H1 (cell line): Measurements from ENCODE around the gene DGCR6. TPM values are rescaled to one million over a fixed set of nuclear protein-coding genes. Genes with fewer than 3 reads are reported as not detected.

ENCODE experiments used
- CTCF ChIA-PET: fragments of 300-600 bp; sonication (Branson Sonifier 250); formaldehyde crosslinking; loops from one replicate; lab custom pipeline; 2021; ENCODE audit not compliant: partially characterized antibody; lab: Charles Lee
- POLR2A ChIA-PET: fragments of 300-600 bp; sonication (Branson Sonifier 250); formaldehyde crosslinking; loops from one replicate; lab custom pipeline; 2021; ENCODE audit warnings: inconsistent platforms; ENCODE audit not compliant: partially characterized antibody; lab: Charles Lee
- DNase-seq, 2 experiments: peaks; one replicate each; pipeline versions ENCODE4 v3.0.0 to v3.0.0-alpha.2; 2010 to 2022; ENCODE audit warnings: low spot score in 2 of 2, low read depth in 1 of 2, mixed read lengths in 1 of 2
- FAIRE-seq: peaks from 2 replicates; lab custom pipeline; 2011; peaks lifted over from hg19 to GRCh38; lab: Jason Lieb, UNC
- H2AFZ ChIP-seq: 2 replicates; pipeline ENCODE4 v1.8.1; 2012; ENCODE audit warnings: low read length, inconsistent platforms
- H2AK5ac ChIP-seq: 2 replicates; pipeline ENCODE4 v1.6.1; 2013; ENCODE audit warnings: low read depth, low read length
- H2BK120ac ChIP-seq: replicated peaks from 2 replicates; pipeline ENCODE3; 2013; ENCODE audit warnings: low read depth, low read length, inconsistent platforms
- H2BK12ac ChIP-seq: 2 replicates; pipeline ENCODE4 v1.6.1; 2013; ENCODE audit warnings: low read depth, low read length
- H2BK15ac ChIP-seq: 2 replicates; pipeline ENCODE4 v1.6.1; 2013; ENCODE audit warnings: low read length
- H2BK20ac ChIP-seq: 2 replicates; pipeline ENCODE4 v1.6.1; 2013; ENCODE audit warnings: low read length
- H2BK5ac ChIP-seq: 2 replicates; pipeline ENCODE4 v1.6.1; 2013; ENCODE audit warnings: low read depth, low read length
- H3K14ac ChIP-seq: 2 replicates; pipeline ENCODE4 v1.6.1; 2013; ENCODE audit warnings: inconsistent platforms; ENCODE audit not compliant: insufficient read length
- H3K18ac ChIP-seq: 2 replicates; pipeline ENCODE4 v1.6.1; 2013; ENCODE audit warnings: low read length; ENCODE audit errors: extremely low read depth
- H3K23ac ChIP-seq: 2 replicates; pipeline ENCODE4 v1.6.1; 2013; ENCODE audit warnings: inconsistent platforms; ENCODE audit not compliant: insufficient read length
- H3K23me2 ChIP-seq: 2 replicates; pipeline ENCODE4 v1.6.1; 2013; ENCODE audit warnings: low read depth, low read length
- H3K27ac ChIP-seq: 2 replicates; pipeline ENCODE4 v1.6.1; 2011; ENCODE audit warnings: low read depth, low read length, inconsistent platforms
- H3K27me3 ChIP-seq, 4 experiments: replicated peaks in 1 of 4; 1 replicate in 1 of 4; 2 replicates in 3 of 4; pipeline versions ENCODE4 v1.6.1 to v1.8.1; 2011 to 2013; ENCODE audit warnings: low read length in 3 of 4, mild to moderate bottlenecking in 3 of 4, inconsistent platforms in 2 of 4, mixed read lengths in 2 of 4, moderate library complexity in 1 of 4; ENCODE audit not compliant: control insufficient read depth in 3 of 4, insufficient read depth in 3 of 4; ENCODE audit errors: extremely low read depth in 1 of 4
- H3K36me3 ChIP-seq, 4 experiments: 2 replicates each; pipeline versions ENCODE4 v1.6.1 to v1.8.1; 2011 to 2013; ENCODE audit warnings: mild to moderate bottlenecking in 4 of 4, low read length in 3 of 4, moderate library complexity in 2 of 4, control low read depth in 1 of 4, inconsistent platforms in 1 of 4; ENCODE audit not compliant: insufficient read depth in 4 of 4, control insufficient read depth in 2 of 4
- H3K4ac ChIP-seq: replicated peaks from 2 replicates; pipeline ENCODE3; 2013; ENCODE audit warnings: low read length, low read depth, mixed read lengths, inconsistent platforms; ENCODE audit not compliant: insufficient read length
- H3K4me1 ChIP-seq, 4 experiments: replicated peaks in 1 of 4; 1 replicate in 1 of 4; 2 replicates in 3 of 4; pipeline versions ENCODE4 v1.6.1 to v1.8.1; 2011 to 2013; ENCODE audit warnings: low read length in 3 of 4, inconsistent platforms in 2 of 4, mixed read lengths in 1 of 4; ENCODE audit not compliant: insufficient read depth in 4 of 4, control insufficient read depth in 3 of 4
- H3K4me2 ChIP-seq, 2 experiments: 2 replicates each; pipeline versions ENCODE4 v1.6.1 to v1.8.1; 2011 to 2013; ENCODE audit warnings: low read depth in 2 of 2, low read length in 2 of 2, control low read depth in 1 of 2, inconsistent platforms in 1 of 2, mild to moderate bottlenecking in 1 of 2; ENCODE audit not compliant: insufficient read depth in 1 of 2
- H3K4me3 ChIP-seq, 4 experiments: fragments of 200-600, 300-600 bp in 1 of 4; sonication (generic), shearing (Covaris generic), sonication (Bioruptor Twin) in 1 of 4; 2 replicates each; pipeline versions ENCODE4 v1.5.1 to v1.8.1; 2011 to 2016; ENCODE audit warnings: low read length in 4 of 4, low read depth in 3 of 4, control low read depth in 2 of 4, inconsistent platforms in 2 of 4, mild to moderate bottlenecking in 2 of 4, mixed read lengths in 1 of 4, moderate library complexity in 1 of 4; ENCODE audit not compliant: insufficient read depth in 2 of 4; ENCODE audit errors: extremely low read depth in 1 of 4
- H3K56ac ChIP-seq: replicated peaks from 2 replicates; pipeline ENCODE3; 2013; ENCODE audit warnings: low read depth, mild to moderate bottlenecking, mixed read lengths, low read length, inconsistent platforms; ENCODE audit not compliant: insufficient read length
- H3K79me1 ChIP-seq: 2 replicates; pipeline ENCODE4 v1.6.1; 2013; ENCODE audit warnings: low read depth, low read length, control low read depth
- H3K79me2 ChIP-seq, 2 experiments: 2 replicates each; pipeline versions ENCODE4 v1.6.1 to v1.8.1; 2012 to 2013; ENCODE audit warnings: low read length in 2 of 2, mild to moderate bottlenecking in 2 of 2, inconsistent platforms in 1 of 2; ENCODE audit not compliant: insufficient read depth in 2 of 2, control insufficient read depth in 1 of 2
- H3K9ac ChIP-seq, 4 experiments: replicated peaks in 1 of 4; 1 replicate in 1 of 4; 2 replicates in 3 of 4; pipeline versions ENCODE4 v1.6.1 to v1.8.1; 2011 to 2013; ENCODE audit warnings: low read depth in 3 of 4, low read length in 3 of 4, control low read depth in 2 of 4, mild to moderate bottlenecking in 2 of 4, moderate library complexity in 2 of 4, inconsistent platforms in 1 of 4; ENCODE audit errors: extremely low read depth in 1 of 4
- H3K9me3 ChIP-seq, 2 experiments: 2 replicates each; pipeline versions ENCODE4 v1.6.1 to v1.8.1; 2012 to 2013; ENCODE audit warnings: mild to moderate bottlenecking in 2 of 2, moderate library complexity in 2 of 2, control low read depth in 1 of 2, inconsistent platforms in 1 of 2, low read depth in 1 of 2, low read length in 1 of 2, mixed read lengths in 1 of 2; ENCODE audit not compliant: insufficient read depth in 2 of 2
- H4K20me1 ChIP-seq, 2 experiments: replicated peaks in 1 of 2; 2 replicates each; pipeline versions ENCODE3 to v1.8.1; 2011 to 2013; ENCODE audit warnings: inconsistent platforms in 2 of 2, low read length in 2 of 2, mild to moderate bottlenecking in 1 of 2; ENCODE audit not compliant: insufficient read depth in 2 of 2, control insufficient read depth in 1 of 2
- H4K5ac ChIP-seq: 2 replicates; pipeline ENCODE4 v1.6.1; 2013; ENCODE audit warnings: low read length, low read depth, mixed read lengths, inconsistent platforms; ENCODE audit not compliant: insufficient read length
- H4K8ac ChIP-seq: 2 replicates; pipeline ENCODE4 v1.8.0; 2013; ENCODE audit warnings: mild to moderate bottlenecking, moderate library complexity, low read length, inconsistent platforms; ENCODE audit not compliant: insufficient read depth; ENCODE audit errors: extremely low read depth
- H4K91ac ChIP-seq: replicated peaks from 2 replicates; pipeline ENCODE3; 2013; ENCODE audit warnings: low read length, mixed read lengths, inconsistent platforms; ENCODE audit not compliant: insufficient read length
- CHD2 ChIP-seq: IDR thresholded peaks from 2 replicates; pipeline ENCODE4 v1.6.1; 2012; ENCODE audit warnings: low read length, improper control_type of control experiment
- CREB1 ChIP-seq: IDR thresholded peaks from 2 replicates; pipeline ENCODE4 v1.6.1; 2012; ENCODE audit warnings: inconsistent platforms
- E2F6 ChIP-seq: IDR thresholded peaks from 2 replicates; pipeline ENCODE4 v1.6.1; 2012; ENCODE audit warnings: inconsistent platforms
- EZH2 ChIP-seq: fragments of 200-600 bp; sonication (generic); IDR thresholded peaks from 2 replicates; pipeline ENCODE4 v1.7.1; 2012; ENCODE audit warnings: low read depth, mild to moderate bottlenecking, moderate library complexity, low read length, inconsistent platforms; ENCODE audit not compliant: severe bottlenecking
- GTF2F1 ChIP-seq: IDR thresholded peaks from 2 replicates; pipeline ENCODE4 v1.6.1; 2012; ENCODE audit warnings: low read depth, low read length, improper control_type of control experiment, borderline replicate concordance
- MAFK ChIP-seq: IDR thresholded peaks from 2 replicates; pipeline ENCODE4 v1.6.1; 2012; ENCODE audit warnings: low read depth, mild to moderate bottlenecking, improper control_type of control experiment, low read length
- NRF1 ChIP-seq: IDR thresholded peaks from 2 replicates; pipeline ENCODE4 v1.6.1; 2011; ENCODE audit warnings: mild to moderate bottlenecking, low read depth, low read length, improper control_type of control experiment
- RNF2 ChIP-seq: fragments of 200-900, 300-1000 bp; sonication (generic); IDR thresholded peaks from 2 replicates; pipeline ENCODE4 v1.7.1; 2016; ENCODE audit warnings: borderline replicate concordance, low read depth, mild to moderate bottlenecking, antibody characterized with exemption, low read length; ENCODE audit not compliant: poor library complexity, severe bottlenecking; ENCODE audit errors: missing control alignments
- SIX5 ChIP-seq: IDR thresholded peaks from 2 replicates; pipeline ENCODE4 v1.6.1; 2011; ENCODE audit warnings: mild to moderate bottlenecking, low read depth, low read length
- YY1 ChIP-seq: IDR thresholded peaks from 2 replicates; pipeline ENCODE4 v1.6.1; 2011; ENCODE audit warnings: low read depth, mild to moderate bottlenecking, low read length
- WGBS, 2 experiments: shearing (Covaris generic) in 1 of 2; methylation state at CpG; one replicate each; pipeline versions ENCODE4 v1.1.6 to v1.1.7; 2013 to 2015; ENCODE audit warnings: low lambda C conversion rate in 2 of 2, mixed read lengths in 2 of 2, inconsistent platforms in 1 of 2, low coverage in 1 of 2, missing lambda C conversion rate in 1 of 2; ENCODE audit not compliant: insufficient replicate concordance in 2 of 2, insufficient coverage in 1 of 2, insufficient read length in 1 of 2; ENCODE audit errors: extremely low coverage in 1 of 2, missing lambda C conversion rate in 1 of 2; 5-methylcytosine and 5-hydroxymethylcytosine counted together
- polyA plus RNA-seq, 7 experiments: library from polyadenylated mRNA; depleted of rRNA in 3 of 7; stranded (reverse) in 5 of 7; unstranded in 2 of 7; fragments of >200 nt in 5 of 7; fragments of 200-250 nt in 2 of 7; gene quantifications; 1 replicate in 5 of 7; 2 replicates in 1 of 7; 4 replicates in 1 of 7; pipeline versions ENCODE4 v1.2.1 to v1.2.3, GENCODE V29; 2011 to 2013; ENCODE audit warnings: missing spikeins in 2 of 7, mixed read lengths in 2 of 7
- total RNA-seq: library from RNA; stranded (reverse); fragmentation: NEBNext Ultra II Directional; extraction: Animal tissue kit (Norgen Biotek cat#: 25700); gene quantifications from 2 replicates; pipeline ENCODE4 v1.2.1, GENCODE V29; 2021

Gene DGCR6
- total and polyA plus RNA-seq, 2 of the 8 experiments (the other 6 are each of a cell fraction or from before 2014, with no cell fraction given), result 0.82 to 1.7 TPM

- Histone ChIP-seq H3K4ac (no peak overlapping the region), H3K4me1 (peaks cover 0 to 5% (median 0%) of the 10 kb centered on the region in 4 experiments; a peak in 1 of 7 replicates), H3K27ac (no peak overlapping the region), H2AFZ (no peak overlapping the region), H3K56ac (no peak overlapping the region), H3K4me2 (no peak overlapping the region), H2BK12ac (peak overlapping the region; percentile 60; the same call in 1 of the 2 replicates), H4K8ac (peak overlapping the region; percentile 45), H2BK20ac (peak overlapping the region; percentile 61; the same call in 1 of the 2 replicates), H2BK5ac (no peak overlapping the region), H3K79me2 (no peaks in the 10 kb centered on the region), H2AK5ac (no peak overlapping the region), H3K9ac (no peak overlapping the region), H2BK15ac (0 out of 2 replicates have a peak overlapping the region, but pooled peaks have one; percentile 16), H3K18ac (no peak overlapping the region), H3K9me3 (no peaks in the 10 kb centered on the region), H3K36me3 (no peaks in the 10 kb centered on the region), H4K20me1 (no peaks in the 10 kb centered on the region), H3K27me3 (no peaks in the 10 kb centered on the region), H2BK120ac (no peak overlapping the region), H3K23ac (no peak overlapping the region), H3K79me1 (no peaks in the 10 kb centered on the region), H3K4me3 (no peak overlapping the region), H3K14ac (no peak overlapping the region), H4K5ac (no peak overlapping the region), H4K91ac (no peak overlapping the region), H3K23me2 (no peaks in the 10 kb centered on the region)
- TF ChIP-seq MAFK (no peak), SIX5 (no peak), GTF2F1 (no peak), RNF2 (no peak), E2F6 (no peak), NRF1 (no peak), CHD2 (no peak), YY1 (no peak), EZH2 (no peak), CREB1 (no peak)
- DNase-seq (no peak), FAIRE-seq (no peak)
- 96% methylated on average over 9 of the region's 10 CpGs; no CpG with 5 or more reads in 1 of the 2 experiments for WGBS, 2 experiments
- ChIA-PET POLR2A (interaction anchor here (1.0 to 1.5 kb wide), 2 partner anchors 47 to 81 kb away, joined by 3 to 4 read pairs; no protein-coding TSS in a partner anchor), CTCF (interaction anchor here (0.7 to 1.5 kb wide), 12 partner anchors 13 to 109 kb away, joined by 3 to 5 read pairs (median 4); partner anchors contain the start of gene DGCR6)
Observed at GRCh38 chr22:18955696-18956095, 49.6 kb downstream of the DGCR6 start.
